Stimulated activated CD4-positive, alpha-beta T cell treated with anti-CD3 and anti-CD28 coated beads, Interleukin-4, amount 100 ng/mL, for 48 hours (primary cell): Measurements from ENCODE around the gene MTUS2.

Experiments
- DNase-seq, 2 donors: peaks; one replicate each; pipeline ENCODE4 v3.0.0-alpha.2; 2020; ENCODE audit warnings: low read depth in 2 of 2

The MTUS2 gene

GRCh38 chr13:29484236-29484635 lies 664.1 kb downstream of the MTUS2 start:
- no peak for DNase-seq

- DNase-seq = no peak
Measured at GRCh38 chr13:29484796-29485195, 664.7 kb downstream of the MTUS2 start.

- DNase-seq = no peak
Measured at GRCh38 chr13:29486551-29486950, 666.4 kb downstream of the MTUS2 start.

- DNase-seq = no peak
Measured at GRCh38 chr13:29487466-29488454, 667.6 kb downstream of the MTUS2 start.

GRCh38 chr13:29489650-29490560 lies 669.8 kb downstream of the MTUS2 start:
- no peak for DNase-seq

- DNase-seq = no peak
Measured at GRCh38 chr13:29490561-29490885, 670.4 kb downstream of the MTUS2 start.

- DNase-seq = no peak
Measured at GRCh38 chr13:29491248-29491647, 671.1 kb downstream of the MTUS2 start.

- no peak for DNase-seq
Measured at GRCh38 chr13:29493796-29494195, 673.7 kb downstream of the MTUS2 start.

- no peak for DNase-seq
Measured at GRCh38 chr13:29494520-29494919, 674.4 kb downstream of the MTUS2 start.

GRCh38 chr13:29496241-29496712 lies 676.1 kb downstream of the MTUS2 start:
- no peak for DNase-seq

GRCh38 chr13:29497137-29497654 lies 677.1 kb downstream of the MTUS2 start:
- no peak for DNase-seq

- DNase-seq = no peak
Measured at GRCh38 chr13:29498426-29499040, 678.4 kb downstream of the MTUS2 start.

- DNase-seq = no peak
Measured at GRCh38 chr13:29499506-29500165, 679.5 kb downstream of the MTUS2 start.

- no peak for DNase-seq
Measured at GRCh38 chr13:29500386-29500785, 680.2 kb downstream of the MTUS2 start.

- no peak for DNase-seq
Measured at GRCh38 chr13:29501674-29502073, 681.5 kb downstream of the MTUS2 start.

GRCh38 chr13:29502391-29503008 lies 682.4 kb downstream of the MTUS2 start:
- no peak for DNase-seq

- DNase-seq = no peak
Measured at GRCh38 chr13:29503041-29503837, 683.1 kb downstream of the MTUS2 start.

GRCh38 chr13:29504691-29505090 lies 684.6 kb downstream of the MTUS2 start:
- DNase-seq = no peak

GRCh38 chr13:29505511-29505910 lies 685.4 kb downstream of the MTUS2 start:
- DNase-seq = no peak

GRCh38 chr13:29505950-29506349 lies 685.8 kb downstream of the MTUS2 start:
- no peak for DNase-seq
